Endothelial cell (in vitro differentiated cells): ENCODE data around the gene OXNAD1. TPM values are rescaled to one million over a fixed set of nuclear protein-coding genes. Genes with fewer than 3 reads are reported as not detected.

ENCODE experiments used
- DNase-seq: peaks from one replicate; pipeline ENCODE4 v3.0.0; 2021; ENCODE audit warnings: low spot score
- H3K27ac Mint-ChIP-seq: one replicate; pipeline ENCODE4 v1.8.0; 2021; ENCODE audit warnings: mixed read lengths, inconsistent platforms; ENCODE audit not compliant: unreplicated experiment
- H3K27me3 Mint-ChIP-seq: one replicate; pipeline ENCODE4 v1.8.0; 2021; ENCODE audit warnings: mild to moderate bottlenecking, moderate library complexity, mixed read lengths, inconsistent platforms; ENCODE audit not compliant: unreplicated experiment
- H3K36me3 Mint-ChIP-seq: one replicate; pipeline ENCODE4 v1.8.0; 2021; ENCODE audit warnings: mild to moderate bottlenecking, low read depth, mixed read lengths, inconsistent platforms; ENCODE audit not compliant: unreplicated experiment
- H3K4me1 Mint-ChIP-seq: one replicate; pipeline ENCODE4 v1.8.0; 2021; ENCODE audit warnings: mild to moderate bottlenecking, mixed read lengths, inconsistent platforms; ENCODE audit not compliant: unreplicated experiment
- H3K4me3 Mint-ChIP-seq: one replicate; pipeline ENCODE4 v1.8.0; 2021; ENCODE audit warnings: mild to moderate bottlenecking, mixed read lengths, inconsistent platforms; ENCODE audit not compliant: unreplicated experiment
- H3K9me3 Mint-ChIP-seq: one replicate; pipeline ENCODE4 v1.8.0; 2021; ENCODE audit warnings: mixed read lengths, inconsistent platforms; ENCODE audit not compliant: unreplicated experiment
- CTCF ChIP-seq: fragments of 200-600 bp; sonication (generic); IDR thresholded peaks from one replicate; pipeline ENCODE4 v1.5.0; 2021; ENCODE audit warnings: antibody characterized with exemption; ENCODE audit not compliant: unreplicated experiment
- total RNA-seq: library from RNA; stranded (reverse); fragmentation: NEBNext Ultra II Directional; extraction: Animal tissue kit (Norgen Biotek cat#: 25700); gene quantifications from one replicate; pipeline ENCODE4 v1.2.1, GENCODE V29; 2021; ENCODE audit not compliant: unreplicated experiment

Gene OXNAD1
- total RNA-seq, 1 donor from 2014 or later = 10.9 TPM

GRCh38 chr3:16316396-16316795 is 51.4 kb downstream of the OXNAD1 start:
- Mint-ChIP-seq H3K4me1 (peaks cover 21% of the 10 kb centered on the region), H3K36me3 (peaks cover 36% of the 10 kb centered on the region), H3K27ac (no peak overlapping the region), H3K9me3 (no peaks in the 10 kb centered on the region), H3K4me3 (no peak overlapping the region), H3K27me3 (peaks cover 12% of the 10 kb centered on the region)
- DNase-seq = no peak
- no peak for TF ChIP-seq CTCF

- Mint-ChIP-seq H3K36me3 (peaks cover 40% of the 10 kb centered on the region), H3K9me3 (no peaks in the 10 kb centered on the region), H3K4me3 (no peak overlapping the region), H3K27me3 (peaks cover 10% of the 10 kb centered on the region), H3K4me1 (peaks cover 15% of the 10 kb centered on the region), H3K27ac (no peak overlapping the region)
- TF ChIP-seq CTCF = no peak
- no peak for DNase-seq
Measured at GRCh38 chr3:16316847-16317560, 52.0 kb downstream of the OXNAD1 start.

GRCh38 chr3:16317561-16317945 is 52.5 kb downstream of the OXNAD1 start:
- peaks cover 9% of the 10 kb centered on the region for H3K27me3 Mint-ChIP-seq
- H3K36me3 Mint-ChIP-seq = peaks cover 41% of the 10 kb centered on the region
- TF ChIP-seq CTCF = no peak
- no peak overlapping the region for H3K27ac Mint-ChIP-seq
- H3K4me3 Mint-ChIP-seq = no peak overlapping the region
- H3K4me1 Mint-ChIP-seq = peaks cover 10% of the 10 kb centered on the region
- DNase-seq = no peak
- H3K9me3 Mint-ChIP-seq = no peaks in the 10 kb centered on the region

- TF ChIP-seq CTCF = no peak
- Mint-ChIP-seq H3K27me3 (peaks cover 9% of the 10 kb centered on the region), H3K27ac (no peak overlapping the region), H3K4me3 (no peak overlapping the region), H3K9me3 (no peaks in the 10 kb centered on the region), H3K36me3 (peaks cover 41% of the 10 kb centered on the region), H3K4me1 (peaks cover 9% of the 10 kb centered on the region)
- no peak for DNase-seq
Measured at GRCh38 chr3:16318176-16318575, 53.2 kb downstream of the OXNAD1 start.

GRCh38 chr3:16319307-16319706 is 54.3 kb downstream of the OXNAD1 start:
- Mint-ChIP-seq H3K4me1 (peaks cover 9% of the 10 kb centered on the region), H3K27me3 (peaks cover 9% of the 10 kb centered on the region), H3K27ac (no peak overlapping the region), H3K9me3 (no peaks in the 10 kb centered on the region), H3K36me3 (peaks cover 44% of the 10 kb centered on the region), H3K4me3 (no peak overlapping the region)
- DNase-seq = peak; percentile 25
- TF ChIP-seq CTCF = peak; percentile 35
